SK-N-SH treated with all-trans-retinoic acid at 6 μM for 48 hours (cell line): Measurements from ENCODE around the gene LAMB1.

Source experiments
- ATAC-seq: fragments of 200-7000 bp; cut with Tn5 transposase; 3 replicates; pipeline ENCODE4 v1.9.1; 2020; ENCODE audit warnings: mild to moderate bottlenecking, moderate library complexity
- ARNTL ChIP-seq: fragments of 450-650 bp; formaldehyde crosslinking; IDR thresholded peaks from 2 replicates; pipeline ENCODE4 v1.5.0; 2020; ENCODE audit warnings: low read depth, mild to moderate bottlenecking, moderate library complexity, borderline replicate concordance
- BACH2 ChIP-seq: fragments of 250-450 bp; sonication (Bioruptor Pico); IDR thresholded peaks from 2 replicates; pipeline ENCODE4 v1.9.0; 2021; ENCODE audit warnings: mild to moderate bottlenecking, borderline replicate concordance
- CSRNP3 ChIP-seq: fragments of 250-450 bp; sonication (Bioruptor Pico); IDR thresholded peaks from 2 replicates; pipeline ENCODE4 v1.5.1; 2021; ENCODE audit warnings: mild to moderate bottlenecking, moderate library complexity
- ESRRG ChIP-seq: fragments of 250-450 bp; sonication (Bioruptor Pico); IDR thresholded peaks from 2 replicates; pipeline ENCODE4 v1.6.1; 2021; ENCODE audit warnings: mild to moderate bottlenecking
- GLIS3 ChIP-seq: fragments of 250-450 bp; sonication (Bioruptor Pico); IDR thresholded peaks from 2 replicates; pipeline ENCODE4 v1.5.0; 2020; ENCODE audit warnings: mild to moderate bottlenecking, moderate library complexity
- OSR1 ChIP-seq: fragments of 250-450 bp; sonication (Bioruptor Pico); IDR thresholded peaks from 2 replicates; pipeline ENCODE4 v1.8.0; 2022; ENCODE audit warnings: moderate library complexity, mild to moderate bottlenecking, inconsistent platforms
- PATZ1 ChIP-seq: fragments of 250-450 bp; sonication (Bioruptor Pico); IDR thresholded peaks from 2 replicates; pipeline ENCODE4 v1.8.0; 2020; ENCODE audit warnings: mild to moderate bottlenecking, moderate library complexity, borderline replicate concordance
- PPARA ChIP-seq: fragments of 250-450 bp; sonication (Bioruptor Pico); IDR thresholded peaks from 2 replicates; pipeline ENCODE4 v1.5.0; 2020; ENCODE audit warnings: mild to moderate bottlenecking, borderline replicate concordance
- RARB ChIP-seq: fragments of 250-450 bp; sonication (Bioruptor Pico); IDR thresholded peaks from 2 replicates; pipeline ENCODE4 v1.8.0; 2021; ENCODE audit warnings: mild to moderate bottlenecking, moderate library complexity
- SNAI2 ChIP-seq: fragments of 250-450 bp; sonication (Bioruptor Pico); IDR thresholded peaks from 2 replicates; pipeline ENCODE4 v1.5.0; 2020; ENCODE audit warnings: mild to moderate bottlenecking, moderate library complexity
- TCF4 ChIP-seq: fragments of 250-450 bp; sonication (Bioruptor Pico); IDR thresholded peaks from 2 replicates; pipeline ENCODE4 v1.8.0; 2021; ENCODE audit warnings: mild to moderate bottlenecking, moderate library complexity, borderline replicate concordance
- TOX ChIP-seq: fragments of 250-450 bp; sonication (Bioruptor Pico); IDR thresholded peaks from 2 replicates; pipeline ENCODE4 v1.8.0; 2021; ENCODE audit warnings: mild to moderate bottlenecking, moderate library complexity, borderline replicate concordance
- ZC3H10 ChIP-seq: fragments of 250-450 bp; sonication (Bioruptor Pico); IDR thresholded peaks from 2 replicates; pipeline ENCODE4 v1.5.1; 2021; ENCODE audit warnings: mild to moderate bottlenecking, moderate library complexity
- ZFP3 ChIP-seq: fragments of 250-450 bp; sonication (Bioruptor Pico); IDR thresholded peaks from 2 replicates; pipeline ENCODE4 v1.5.0; 2020; ENCODE audit warnings: mild to moderate bottlenecking, moderate library complexity
- ZFP30 ChIP-seq: fragments of 450-650 bp; formaldehyde crosslinking; IDR thresholded peaks from 2 replicates; pipeline ENCODE4 v1.5.0; 2022; ENCODE audit warnings: mild to moderate bottlenecking, moderate library complexity
- ZNF70 ChIP-seq: fragments of 450-650 bp; formaldehyde crosslinking; IDR thresholded peaks from 2 replicates; pipeline ENCODE4 v1.5.0; 2020; ENCODE audit warnings: mild to moderate bottlenecking, moderate library complexity
- ZNF8 ChIP-seq: fragments of 450-650 bp; formaldehyde crosslinking; IDR thresholded peaks from 2 replicates; pipeline ENCODE4 v1.5.0; 2020; ENCODE audit warnings: mild to moderate bottlenecking, moderate library complexity
- TF ChIP-seq, protein P1 (sequence below): fragments of 250-450 bp; sonication (Bioruptor Pico); IDR thresholded peaks from 2 replicates; pipeline ENCODE4 v1.5.1; 2020; ENCODE audit warnings: low read depth, mild to moderate bottlenecking, moderate library complexity
- TF ChIP-seq, protein P2 (sequence below): fragments of 250-450 bp; sonication (Bioruptor Pico); IDR thresholded peaks from 2 replicates; pipeline ENCODE4 v1.5.0; 2020; ENCODE audit warnings: mild to moderate bottlenecking, moderate library complexity
- TF ChIP-seq, protein P3 (sequence below): fragments of 250-450 bp; sonication (Bioruptor Pico); IDR thresholded peaks from 2 replicates; pipeline ENCODE4 v1.8.0; 2021; ENCODE audit warnings: low read depth, mild to moderate bottlenecking, moderate library complexity, borderline replicate concordance

LAMB1 gene

GRCh38 chr7:108008827-108009226 lies 5.9 kb upstream of the LAMB1 start (continued):
- TF ChIP-seq, protein P1, sequence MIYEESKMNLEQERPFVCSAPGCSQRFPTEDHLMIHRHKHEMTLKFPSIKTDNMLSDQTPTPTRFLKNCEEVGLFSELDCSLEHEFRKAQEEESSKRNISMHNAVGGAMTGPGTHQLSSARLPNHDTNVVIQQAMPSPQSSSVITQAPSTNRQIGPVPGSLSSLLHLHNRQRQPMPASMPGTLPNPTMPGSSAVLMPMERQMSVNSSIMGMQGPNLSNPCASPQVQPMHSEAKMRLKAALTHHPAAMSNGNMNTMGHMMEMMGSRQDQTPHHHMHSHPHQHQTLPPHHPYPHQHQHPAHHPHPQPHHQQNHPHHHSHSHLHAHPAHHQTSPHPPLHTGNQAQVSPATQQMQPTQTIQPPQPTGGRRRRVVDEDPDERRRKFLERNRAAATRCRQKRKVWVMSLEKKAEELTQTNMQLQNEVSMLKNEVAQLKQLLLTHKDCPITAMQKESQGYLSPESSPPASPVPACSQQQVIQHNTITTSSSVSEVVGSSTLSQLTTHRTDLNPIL (CRISPR knock-in tag): no peak

GRCh38 chr7:108008240-108008639 lies 5.3 kb upstream of the LAMB1 start:
- no peak for ATAC-seq

GRCh38 chr7:108007762-108008161 lies 4.8 kb upstream of the LAMB1 start:
- ATAC-seq: no peak
- TF ChIP-seq RARB (CRISPR knock-in tag): no peak
- no peak for TF ChIP-seq GLIS3 (CRISPR knock-in tag)
- no peak for TF ChIP-seq ZNF70 (CRISPR knock-in tag)
- TF ChIP-seq, protein P2, sequence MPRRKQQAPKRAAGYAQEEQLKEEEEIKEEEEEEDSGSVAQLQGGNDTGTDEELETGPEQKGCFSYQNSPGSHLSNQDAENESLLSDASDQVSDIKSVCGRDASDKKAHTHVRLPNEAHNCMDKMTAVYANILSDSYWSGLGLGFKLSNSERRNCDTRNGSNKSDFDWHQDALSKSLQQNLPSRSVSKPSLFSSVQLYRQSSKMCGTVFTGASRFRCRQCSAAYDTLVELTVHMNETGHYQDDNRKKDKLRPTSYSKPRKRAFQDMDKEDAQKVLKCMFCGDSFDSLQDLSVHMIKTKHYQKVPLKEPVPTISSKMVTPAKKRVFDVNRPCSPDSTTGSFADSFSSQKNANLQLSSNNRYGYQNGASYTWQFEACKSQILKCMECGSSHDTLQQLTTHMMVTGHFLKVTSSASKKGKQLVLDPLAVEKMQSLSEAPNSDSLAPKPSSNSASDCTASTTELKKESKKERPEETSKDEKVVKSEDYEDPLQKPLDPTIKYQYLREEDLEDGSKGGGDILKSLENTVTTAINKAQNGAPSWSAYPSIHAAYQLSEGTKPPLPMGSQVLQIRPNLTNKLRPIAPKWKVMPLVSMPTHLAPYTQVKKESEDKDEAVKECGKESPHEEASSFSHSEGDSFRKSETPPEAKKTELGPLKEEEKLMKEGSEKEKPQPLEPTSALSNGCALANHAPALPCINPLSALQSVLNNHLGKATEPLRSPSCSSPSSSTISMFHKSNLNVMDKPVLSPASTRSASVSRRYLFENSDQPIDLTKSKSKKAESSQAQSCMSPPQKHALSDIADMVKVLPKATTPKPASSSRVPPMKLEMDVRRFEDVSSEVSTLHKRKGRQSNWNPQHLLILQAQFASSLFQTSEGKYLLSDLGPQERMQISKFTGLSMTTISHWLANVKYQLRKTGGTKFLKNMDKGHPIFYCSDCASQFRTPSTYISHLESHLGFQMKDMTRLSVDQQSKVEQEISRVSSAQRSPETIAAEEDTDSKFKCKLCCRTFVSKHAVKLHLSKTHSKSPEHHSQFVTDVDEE (CRISPR knock-in tag): peak; percentile 56; the same call in 1 of the 2 replicates
- no peak for TF ChIP-seq OSR1 (CRISPR knock-in tag)
- no peak for TF ChIP-seq ZFP30 (CRISPR knock-in tag)
- no peak for TF ChIP-seq ESRRG (CRISPR knock-in tag)
- no peak for TF ChIP-seq ZNF8
- TF ChIP-seq SNAI2 (CRISPR knock-in tag): 0 out of 2 replicates have a peak, but pooled peaks have one; percentile 60
- no peak for TF ChIP-seq CSRNP3 (CRISPR knock-in tag)
- TF ChIP-seq, protein P1 (CRISPR knock-in tag): no peak
- TF ChIP-seq ZFP3 (CRISPR knock-in tag): no peak
- no peak for TF ChIP-seq PPARA (CRISPR knock-in tag)
- TF ChIP-seq TCF4: no peak; the same call in 1 of the 2 replicates
- TF ChIP-seq TOX (CRISPR knock-in tag): peak; percentile 54; the same call in 1 of the 2 replicates
- no peak for TF ChIP-seq BACH2
- TF ChIP-seq, protein P3, sequence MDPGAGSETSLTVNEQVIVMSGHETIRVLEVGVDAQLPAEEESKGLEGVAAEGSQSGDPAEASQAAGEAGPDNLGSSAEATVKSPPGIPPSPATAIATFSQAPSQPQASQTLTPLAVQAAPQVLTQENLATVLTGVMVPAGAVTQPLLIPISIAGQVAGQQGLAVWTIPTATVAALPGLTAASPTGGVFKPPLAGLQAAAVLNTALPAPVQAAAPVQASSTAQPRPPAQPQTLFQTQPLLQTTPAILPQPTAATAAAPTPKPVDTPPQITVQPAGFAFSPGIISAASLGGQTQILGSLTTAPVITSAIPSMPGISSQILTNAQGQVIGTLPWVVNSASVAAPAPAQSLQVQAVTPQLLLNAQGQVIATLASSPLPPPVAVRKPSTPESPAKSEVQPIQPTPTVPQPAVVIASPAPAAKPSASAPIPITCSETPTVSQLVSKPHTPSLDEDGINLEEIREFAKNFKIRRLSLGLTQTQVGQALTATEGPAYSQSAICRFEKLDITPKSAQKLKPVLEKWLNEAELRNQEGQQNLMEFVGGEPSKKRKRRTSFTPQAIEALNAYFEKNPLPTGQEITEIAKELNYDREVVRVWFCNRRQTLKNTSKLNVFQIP (CRISPR knock-in tag): no peak
- TF ChIP-seq PATZ1 (CRISPR knock-in tag): no peak
- TF ChIP-seq ARNTL (CRISPR knock-in tag): no peak
- TF ChIP-seq ZC3H10: no peak

More at GRCh38 chr7:108008240-108008639, 5.3 kb upstream of the LAMB1 start:
- TF ChIP-seq PPARA (CRISPR knock-in tag) (no peak), ZFP30 (CRISPR knock-in tag) (no peak), CSRNP3 (CRISPR knock-in tag) (no peak), ZNF8 (no peak), ZC3H10 (no peak), RARB (CRISPR knock-in tag) (no peak), ESRRG (CRISPR knock-in tag) (no peak), SNAI2 (CRISPR knock-in tag) (no peak), TCF4 (no peak), ZNF70 (CRISPR knock-in tag) (no peak)
- TF ChIP-seq, protein P1 (CRISPR knock-in tag): no peak
